UCSD-AML1 (cell line): ENCODE data around the gene MRC1.

Experiments
- DNase-seq: peaks from one replicate; lab custom pipeline; 2025; ENCODE audit not compliant: unreplicated experiment; lab: John Stamatoyannopoulos, UW

MRC1 gene

GRCh38 chr10:17795083-17795482, 14.1 kb upstream of the MRC1 start:
- no peak for DNase-seq

- no peak for DNase-seq
Measured at GRCh38 chr10:17795813-17796594, 13.1 kb upstream of the MRC1 start.

DNA sequence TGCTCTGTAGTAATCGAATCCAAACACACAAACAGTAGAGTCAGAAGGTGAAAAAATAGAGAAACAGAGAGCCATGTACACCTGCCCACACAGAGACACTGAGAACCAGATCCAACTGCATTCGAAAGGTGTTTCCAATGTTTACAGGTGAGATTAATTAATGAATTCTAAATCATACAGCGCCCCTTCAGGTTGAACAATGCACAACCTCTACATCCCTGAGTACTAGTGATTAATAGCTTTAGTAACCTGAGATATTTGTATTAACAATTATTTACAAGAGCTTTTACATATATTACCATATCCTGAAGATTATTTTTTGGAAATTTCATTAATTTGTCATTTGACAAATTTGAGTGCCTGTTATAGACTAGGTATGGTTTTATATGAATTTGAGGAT, 7.6 kb upstream of the MRC1 start:
- no peak for DNase-seq

DNA sequence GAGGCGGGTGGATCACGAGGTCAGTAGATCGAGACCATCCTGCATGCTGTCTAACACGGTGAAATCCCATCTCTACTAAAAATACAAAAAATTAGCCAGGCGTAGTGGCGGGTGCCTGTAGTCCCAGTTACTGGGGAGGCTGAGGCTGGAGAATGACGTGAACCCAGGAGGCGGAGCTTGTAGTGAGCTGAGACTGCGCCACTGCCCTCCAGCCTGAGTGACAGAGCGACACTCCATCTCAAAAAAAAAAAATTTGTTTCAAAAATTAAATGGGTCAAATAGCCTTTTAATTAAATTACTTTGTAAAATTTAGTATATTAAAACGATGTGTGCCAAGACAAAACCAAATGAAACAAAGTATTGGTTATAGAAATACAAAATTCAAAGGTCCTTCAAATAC, 6.8 kb upstream of the MRC1 start:
- no peak for DNase-seq

DNA sequence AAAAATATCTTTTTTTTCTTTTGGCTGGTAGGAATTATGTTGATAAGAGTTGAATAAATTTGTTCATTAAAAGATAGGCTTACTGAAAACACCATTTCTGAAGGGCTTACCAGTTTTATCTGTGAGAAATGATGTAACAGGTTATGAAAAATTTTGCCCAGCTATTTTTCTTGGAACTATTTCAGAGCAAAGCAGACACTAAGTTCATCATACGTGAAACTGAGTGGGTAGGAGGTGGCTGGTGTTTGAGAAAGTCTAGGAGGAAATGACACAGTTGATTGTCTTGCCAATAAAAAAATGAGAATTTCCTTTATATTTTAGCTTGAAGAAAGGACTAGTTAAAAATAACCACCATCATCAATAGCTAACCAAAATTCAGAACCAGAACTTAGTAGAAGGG, 6.2 kb upstream of the MRC1 start:
- DNase-seq, result no peak

DNA sequence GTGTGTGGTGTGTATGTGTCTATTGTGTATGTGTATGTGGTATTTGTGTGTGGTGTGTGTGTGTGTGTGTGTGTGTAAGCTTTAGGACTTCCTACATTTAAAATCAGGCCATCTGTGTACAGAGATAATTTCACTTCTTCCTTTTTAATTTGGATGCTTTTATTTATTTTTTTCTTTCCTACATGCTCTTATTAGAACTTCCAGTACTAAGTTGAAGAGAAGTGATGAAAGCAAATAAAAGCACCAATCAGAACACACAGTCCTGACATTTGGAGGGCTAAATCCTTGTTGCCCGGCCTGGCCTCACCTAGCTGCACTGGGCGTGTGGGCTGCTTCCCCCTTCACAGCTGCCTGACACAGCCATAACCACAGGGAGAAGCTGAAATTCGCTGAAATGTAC, 3.8 kb upstream of the MRC1 start:
- DNase-seq, result peak; percentile 25

DNA sequence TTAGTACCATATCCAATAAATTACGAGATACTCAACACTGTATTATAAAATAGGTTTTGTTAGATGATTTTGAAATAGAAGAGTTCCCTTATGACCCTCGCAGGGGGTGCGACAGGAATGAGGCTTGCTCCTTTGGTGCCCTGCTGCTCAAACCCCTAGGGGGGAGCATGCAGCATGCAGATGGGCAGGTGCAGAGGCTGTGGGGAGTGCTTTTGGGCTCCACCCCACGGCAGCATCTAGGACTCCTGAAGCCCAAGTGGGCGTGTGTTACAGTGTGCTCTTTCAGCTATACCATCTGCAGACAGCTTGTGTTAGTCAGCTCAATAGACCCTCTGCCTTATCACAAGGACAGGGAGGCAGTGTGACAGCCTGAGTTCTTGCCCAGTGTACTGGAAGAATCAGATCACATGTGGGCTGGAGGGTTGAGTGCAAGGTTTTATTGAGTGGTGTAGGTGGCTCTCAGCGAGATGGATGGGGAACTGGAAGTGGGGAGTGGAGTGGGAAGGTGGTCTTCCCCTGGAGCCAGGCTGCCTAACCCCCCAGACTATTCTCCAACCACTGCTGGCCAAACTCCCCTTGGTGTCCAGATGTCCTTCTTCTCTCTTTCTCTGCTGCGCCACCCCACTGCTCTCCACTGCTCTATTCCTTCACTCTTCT, 3.1 kb upstream of the MRC1 start:
- DNase-seq, result no peak

GRCh38 chr10:17811146-17811865, 2.2 kb downstream of the MRC1 start:
- no peak for DNase-seq

DNA sequence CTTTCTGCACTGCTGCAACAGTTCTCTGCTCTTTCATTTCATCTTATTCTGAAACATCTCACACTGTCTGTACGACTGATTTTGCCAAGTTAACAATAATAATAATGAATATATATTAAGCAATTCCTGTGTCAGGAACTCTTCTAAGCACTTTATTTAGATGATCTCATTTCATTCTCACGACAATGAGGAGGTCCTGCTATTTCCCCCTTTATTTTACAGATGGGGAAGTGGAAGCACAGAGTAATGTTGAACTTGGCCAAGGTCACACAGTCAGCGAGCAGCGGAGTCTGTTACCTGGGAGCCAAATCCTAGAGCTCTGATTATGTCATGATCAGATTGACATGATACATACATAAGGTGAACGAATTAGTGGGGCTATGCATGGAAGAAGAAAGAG, 5.8 kb downstream of the MRC1 start:
- DNase-seq, result no peak

- no peak for DNase-seq
Measured at GRCh38 chr10:17816199-17816598, 7.1 kb downstream of the MRC1 start.

GRCh38 chr10:17817316-17817715, 8.2 kb downstream of the MRC1 start:
- no peak for DNase-seq

- no peak for DNase-seq
Measured at GRCh38 chr10:17817790-17818189, 8.6 kb downstream of the MRC1 start.

GRCh38 chr10:17819836-17820235, 10.7 kb downstream of the MRC1 start:
- DNase-seq, result no peak

- DNase-seq, result no peak
Measured at GRCh38 chr10:17820943-17821342, 11.8 kb downstream of the MRC1 start.

GRCh38 chr10:17821893-17822292, 12.7 kb downstream of the MRC1 start:
- DNase-seq, result no peak

- no peak for DNase-seq
Measured at GRCh38 chr10:17831341-17831740, 22.2 kb downstream of the MRC1 start.

- no peak for DNase-seq
Measured at GRCh38 chr10:17831896-17832295, 22.7 kb downstream of the MRC1 start.

- no peak for DNase-seq
Measured at GRCh38 chr10:17833656-17834055, 24.5 kb downstream of the MRC1 start.

DNA sequence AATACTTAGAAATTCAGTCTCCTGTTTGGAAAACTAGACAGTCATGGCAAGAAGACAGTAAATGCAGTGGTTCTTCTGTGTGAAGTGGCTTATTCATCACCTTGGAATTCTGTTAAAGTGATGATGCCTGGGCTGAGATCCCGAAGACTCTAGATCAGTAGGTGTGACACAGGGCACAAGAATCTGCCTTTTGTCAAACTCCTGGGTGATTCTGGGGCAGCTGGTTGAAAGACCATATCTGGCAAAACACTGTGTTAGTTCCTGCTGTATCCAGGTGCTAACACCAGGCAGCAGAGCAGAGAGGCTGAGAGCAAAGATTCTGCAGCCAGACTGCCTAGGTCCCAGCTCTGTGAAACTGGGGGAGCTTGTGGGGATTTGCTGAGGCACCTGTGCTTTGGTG, 26.5 kb downstream of the MRC1 start:
- DNase-seq, result no peak

DNA sequence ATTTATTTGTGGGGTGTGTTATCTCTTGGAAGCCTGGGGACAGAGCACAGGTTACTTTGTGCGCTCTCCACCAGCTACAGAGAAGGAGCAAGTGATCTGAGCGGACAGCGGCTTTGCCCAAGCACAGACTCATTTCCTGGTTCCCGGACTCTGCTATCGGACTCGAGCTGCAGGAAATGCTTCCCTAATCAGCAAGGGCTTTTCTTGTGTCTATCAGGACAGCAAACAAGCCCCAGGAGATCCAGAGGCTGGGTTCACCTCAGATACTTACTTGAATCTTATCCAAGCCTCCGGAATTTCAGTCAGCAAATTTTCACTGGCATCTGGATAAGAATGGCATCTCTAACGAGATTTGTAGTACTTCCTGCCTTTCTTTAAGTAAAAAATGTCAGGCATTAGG, 27.8 kb downstream of the MRC1 start:
- peak; percentile 22 for DNase-seq

GRCh38 chr10:17838080-17838648, 29.0 kb downstream of the MRC1 start:
- DNase-seq, result no peak

DNA sequence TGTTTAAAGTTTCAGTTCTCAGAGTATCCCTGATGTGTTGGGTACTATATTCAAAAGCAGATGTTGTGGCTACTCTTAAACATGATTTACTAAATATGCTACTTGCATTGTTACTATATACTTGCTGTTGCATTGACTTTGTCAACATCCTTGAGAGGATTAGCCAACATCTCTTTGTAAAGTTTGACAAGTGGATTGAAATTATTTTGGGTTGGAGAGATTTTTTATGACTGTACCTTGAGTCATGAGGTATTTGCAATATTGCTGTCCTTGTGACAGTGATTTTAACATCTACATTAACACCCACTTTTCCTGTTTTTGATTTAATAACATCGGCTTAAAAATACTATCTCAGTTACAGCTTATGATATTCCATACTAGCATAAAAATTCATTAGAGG, 31.9 kb downstream of the MRC1 start:
- DNase-seq, result no peak
